Uterus (tissue), 2 donors: Measurements from ENCODE around the gene ACTL6B.

Experiments used
- CTCF ChIP-seq, 4 experiments: fragments of 200-600 bp in 2 of 4; fragments of 450-650 bp in 2 of 4; sonication (generic) in 2 of 4; IDR thresholded peaks; one replicate each; pipeline ENCODE4 v1.5.1; 2016 to 2019; ENCODE audit warnings: antibody characterized with exemption in 4 of 4, mild to moderate bottlenecking in 2 of 4, moderate library complexity in 1 of 4
- POLR2A ChIP-seq, 2 donors: fragments of 450-650 bp; IDR thresholded peaks; one replicate each; pipeline ENCODE4 v1.6.1; 2016; ENCODE audit warnings: antibody characterized with exemption in 2 of 2, mild to moderate bottlenecking in 1 of 2, moderate library complexity in 1 of 2

GRCh38 chr7:100627238-100627549 lies 29.1 kb downstream of the ACTL6B start:
- no peak for TF ChIP-seq CTCF (IDR thresholded peaks at IDR 0.05)
- no peak for TF ChIP-seq POLR2A (IDR thresholded peaks at IDR 0.05)
